HG02870 (cell line): ENCODE measurements around the gene SLIT2.

ENCODE experiments used
- ATAC-seq: cut with Tn5 transposase; IDR thresholded peaks from one replicate; pipeline ENCODE4 v1.9.1; 2021; ENCODE audit warnings: mild to moderate bottlenecking, moderate library complexity; ENCODE audit not compliant: unreplicated experiment

SLIT2 gene

GRCh38 chr4:20299515-20299914 is 47.8 kb downstream of the SLIT2 start:
- ATAC-seq, result no peak

GRCh38 chr4:20301161-20301560 is 49.5 kb downstream of the SLIT2 start:
- no peak for ATAC-seq
